ENCODE data around the gene ENDOU.

DNA sequence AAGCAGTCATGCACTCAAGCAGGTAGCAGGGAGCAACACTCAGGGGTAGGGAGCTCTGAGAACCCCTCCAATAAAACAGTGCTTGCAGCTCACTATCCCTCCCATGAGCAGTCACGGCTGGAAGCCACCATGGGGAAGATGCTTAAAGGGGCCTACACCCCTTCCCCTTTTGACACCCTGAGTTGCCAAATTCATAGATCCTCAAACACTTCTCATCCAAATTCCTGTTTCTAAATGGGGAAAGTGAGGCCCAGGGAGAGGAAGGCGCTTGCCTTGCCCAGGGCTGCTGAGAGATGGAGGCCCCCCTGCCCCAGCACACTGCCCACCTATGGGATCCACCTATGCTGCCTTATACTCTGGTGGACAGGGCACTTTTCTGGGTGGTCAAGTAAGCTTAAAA lies 7.2 kb upstream of the ENDOU start:
- TF ChIP-seq, protein P1, sequence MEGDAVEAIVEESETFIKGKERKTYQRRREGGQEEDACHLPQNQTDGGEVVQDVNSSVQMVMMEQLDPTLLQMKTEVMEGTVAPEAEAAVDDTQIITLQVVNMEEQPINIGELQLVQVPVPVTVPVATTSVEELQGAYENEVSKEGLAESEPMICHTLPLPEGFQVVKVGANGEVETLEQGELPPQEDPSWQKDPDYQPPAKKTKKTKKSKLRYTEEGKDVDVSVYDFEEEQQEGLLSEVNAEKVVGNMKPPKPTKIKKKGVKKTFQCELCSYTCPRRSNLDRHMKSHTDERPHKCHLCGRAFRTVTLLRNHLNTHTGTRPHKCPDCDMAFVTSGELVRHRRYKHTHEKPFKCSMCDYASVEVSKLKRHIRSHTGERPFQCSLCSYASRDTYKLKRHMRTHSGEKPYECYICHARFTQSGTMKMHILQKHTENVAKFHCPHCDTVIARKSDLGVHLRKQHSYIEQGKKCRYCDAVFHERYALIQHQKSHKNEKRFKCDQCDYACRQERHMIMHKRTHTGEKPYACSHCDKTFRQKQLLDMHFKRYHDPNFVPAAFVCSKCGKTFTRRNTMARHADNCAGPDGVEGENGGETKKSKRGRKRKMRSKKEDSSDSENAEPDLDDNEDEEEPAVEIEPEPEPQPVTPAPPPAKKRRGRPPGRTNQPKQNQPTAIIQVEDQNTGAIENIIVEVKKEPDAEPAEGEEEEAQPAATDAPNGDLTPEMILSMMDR (conservative IDR thresholded peaks at IDR 0.05 in 1 of 2, IDR thresholded peaks at IDR 0.05 in 1 of 2; ENCODE audit: low read depth in 1 of 2, low read length in 2 of 2), result no peak
- TF ChIP-seq EZH2 (IDR thresholded peaks at IDR 0.05; ENCODE audit: low read length, missing control alignments), result no peak
